HG03460 (cell line): ENCODE measurements around the gene SLC35A5.
A peak's percentile ranks its signal among the peaks of the same experiment; 100 is the strongest.

Experiments used
- ATAC-seq: cut with Tn5 transposase; IDR thresholded peaks from one replicate; pipeline ENCODE4 v1.9.1; 2021; ENCODE audit not compliant: unreplicated experiment

SLC35A5 gene

GRCh38 chr3:112569265-112569664 lies 7.4 kb downstream of the SLC35A5 start:
- ATAC-seq = no peak

GRCh38 chr3:112572701-112573100 lies 10.9 kb downstream of the SLC35A5 start:
- no peak for ATAC-seq

- ATAC-seq = no peak
Observed at GRCh38 chr3:112579232-112579631, 17.4 kb downstream of the SLC35A5 start.

DNA sequence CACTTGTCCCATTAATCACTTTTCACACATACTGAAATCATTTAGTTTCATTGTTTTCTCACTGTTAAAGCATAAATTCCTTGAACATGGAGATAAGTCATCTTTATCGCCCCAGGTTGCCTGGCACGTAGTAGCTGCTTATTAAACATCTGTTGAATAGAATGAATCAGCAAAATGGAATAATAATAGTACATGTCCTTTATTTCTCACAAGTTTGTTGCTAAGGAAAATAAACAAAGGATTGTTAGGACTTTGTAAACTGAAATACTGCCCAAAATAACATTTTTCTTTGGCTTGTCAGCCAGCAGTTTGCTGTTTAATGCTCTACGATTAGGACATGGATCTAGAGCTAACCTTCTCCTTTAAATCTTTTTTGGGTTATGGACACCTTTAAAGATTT lies 17.9 kb downstream of the SLC35A5 start:
- ATAC-seq = no peak

DNA sequence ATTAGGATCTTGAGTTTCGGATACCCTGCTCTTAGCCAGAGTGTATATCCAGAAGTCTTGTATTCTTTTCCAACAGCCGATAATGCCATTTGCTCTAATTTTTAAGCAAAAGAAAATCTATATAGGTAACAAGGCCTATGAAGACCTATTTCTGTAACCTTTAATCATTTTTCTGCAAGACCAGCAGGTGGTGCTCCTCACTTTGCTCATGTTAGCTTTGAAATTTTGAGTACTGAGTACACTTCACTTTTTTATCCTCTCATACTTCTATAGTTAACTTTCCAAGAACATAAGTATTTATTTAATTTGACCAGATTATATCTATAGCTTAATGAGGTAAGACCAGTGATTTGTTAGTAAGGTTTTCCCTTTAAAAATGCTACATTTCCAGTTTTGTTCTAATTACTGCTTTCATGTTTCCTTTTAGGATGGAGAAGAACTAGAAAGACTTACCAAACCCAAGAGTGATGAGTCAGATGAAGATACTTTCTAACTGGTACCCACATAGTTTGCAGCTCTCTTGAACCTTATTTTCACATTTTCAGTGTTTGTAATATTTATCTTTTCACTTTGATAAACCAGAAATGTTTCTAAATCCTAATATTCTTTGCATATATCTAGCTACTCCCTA lies 20.5 kb downstream of the SLC35A5 start:
- ATAC-seq = no peak

DNA sequence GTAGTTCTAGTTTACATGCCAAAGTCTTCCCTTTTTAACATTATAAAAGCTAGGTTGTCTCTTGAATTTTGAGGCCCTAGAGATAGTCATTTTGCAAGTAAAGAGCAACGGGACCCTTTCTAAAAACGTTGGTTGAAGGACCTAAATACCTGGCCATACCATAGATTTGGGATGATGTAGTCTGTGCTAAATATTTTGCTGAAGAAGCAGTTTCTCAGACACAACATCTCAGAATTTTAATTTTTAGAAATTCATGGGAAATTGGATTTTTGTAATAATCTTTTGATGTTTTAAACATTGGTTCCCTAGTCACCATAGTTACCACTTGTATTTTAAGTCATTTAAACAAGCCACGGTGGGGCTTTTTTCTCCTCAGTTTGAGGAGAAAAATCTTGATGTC lies 21.3 kb downstream of the SLC35A5 start:
- ATAC-seq = no peak

GRCh38 chr3:112585782-112586181 lies 23.9 kb downstream of the SLC35A5 start:
- ATAC-seq = no peak

DNA sequence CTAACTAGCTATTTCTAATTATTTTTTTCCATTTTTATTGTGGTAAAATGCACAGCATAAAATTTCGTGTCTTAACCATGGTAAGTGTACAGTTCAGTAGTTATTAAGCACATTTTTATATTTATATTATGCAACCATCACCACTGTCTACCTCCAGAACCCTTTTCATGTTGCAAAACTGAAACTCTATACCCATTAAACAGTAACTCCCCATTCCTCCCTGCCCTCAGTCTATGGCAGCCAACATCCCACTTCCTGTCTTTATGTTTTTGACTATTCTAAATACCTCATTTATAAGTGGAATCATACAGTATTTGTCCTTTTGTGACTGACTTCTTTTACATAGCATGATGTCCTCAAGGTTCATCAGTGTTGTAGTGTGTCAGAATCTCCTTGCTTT lies 25.5 kb downstream of the SLC35A5 start:
- no peak for ATAC-seq

DNA sequence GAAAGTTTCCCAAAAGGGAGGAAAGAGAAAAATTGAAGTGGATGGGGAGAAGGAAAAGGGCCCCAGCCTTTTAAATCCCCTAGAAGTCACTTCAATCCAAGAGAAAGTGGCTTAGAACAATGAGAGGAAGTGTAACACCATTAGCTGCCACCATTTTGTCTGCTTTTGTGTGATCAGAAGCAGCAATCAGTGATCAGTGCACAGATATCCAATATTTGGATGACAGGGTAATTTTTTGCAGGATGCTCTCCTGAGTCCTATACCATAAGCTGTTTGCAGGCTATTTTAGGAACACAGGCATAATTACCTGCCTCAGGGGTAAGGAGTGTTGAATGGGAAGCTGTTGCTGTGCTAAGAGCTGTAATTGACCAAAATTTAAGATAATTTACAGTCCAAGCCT lies 31.4 kb downstream of the SLC35A5 start:
- ATAC-seq = no peak

DNA sequence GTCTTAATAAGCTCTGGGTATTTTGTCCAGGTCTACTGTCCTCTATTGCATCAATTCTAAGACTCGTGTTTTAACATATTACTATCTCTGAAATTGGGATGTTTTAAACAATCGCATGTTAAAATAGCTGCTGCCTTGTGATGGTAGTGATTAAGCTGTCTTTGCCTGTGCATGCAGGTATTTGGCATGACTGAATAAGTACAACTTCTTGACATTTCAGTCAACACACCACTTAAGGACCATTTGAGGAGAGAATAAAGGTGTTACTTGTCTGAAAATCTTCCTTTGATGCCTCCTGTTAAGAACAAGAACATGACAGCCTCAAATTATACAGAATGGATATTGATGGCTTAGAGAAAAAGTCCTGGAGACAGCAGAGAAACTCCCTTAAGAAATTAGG lies 33.0 kb downstream of the SLC35A5 start:
- ATAC-seq = no peak

DNA sequence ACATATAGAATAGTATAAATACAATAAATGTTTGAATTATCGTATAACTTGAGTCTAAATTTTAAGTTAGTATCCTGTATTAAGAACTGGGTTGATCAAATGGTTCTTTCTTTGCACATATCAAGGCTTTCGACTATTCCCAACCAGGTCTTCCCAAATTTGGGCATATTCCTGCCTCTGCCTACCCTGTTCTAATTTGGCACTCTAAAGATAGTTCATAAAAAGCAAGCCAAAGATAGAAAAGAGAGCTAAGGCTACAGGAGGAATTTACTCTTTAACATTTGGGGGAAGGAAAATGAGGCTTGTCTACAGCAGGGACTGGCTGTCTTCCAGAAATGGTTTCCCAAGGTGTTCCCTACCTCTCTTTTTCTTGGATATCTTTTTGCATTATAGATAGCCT lies 36.1 kb downstream of the SLC35A5 start:
- no peak for ATAC-seq

DNA sequence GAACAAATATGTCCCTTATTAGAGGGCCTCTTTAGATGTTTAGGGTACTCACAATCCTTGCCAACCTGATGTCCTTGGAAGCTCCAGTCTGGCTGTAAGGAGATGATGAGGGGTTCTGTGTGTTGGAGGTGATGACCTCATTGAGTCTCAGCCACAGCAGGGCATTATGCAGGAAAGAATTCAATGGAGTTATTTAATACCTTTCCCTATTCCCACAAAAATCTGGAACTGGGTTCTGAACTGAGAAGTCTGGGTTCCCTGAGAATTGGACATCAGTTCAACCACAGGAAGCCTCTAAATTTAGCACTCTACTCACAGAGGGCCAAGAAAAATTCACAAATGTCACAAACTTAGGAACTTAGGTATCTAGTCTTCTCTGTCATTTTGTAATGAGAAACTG lies 36.9 kb downstream of the SLC35A5 start:
- ATAC-seq = no peak

GRCh38 chr3:112602217-112602838 lies 40.5 kb downstream of the SLC35A5 start:
- peak; percentile 80 for ATAC-seq

DNA sequence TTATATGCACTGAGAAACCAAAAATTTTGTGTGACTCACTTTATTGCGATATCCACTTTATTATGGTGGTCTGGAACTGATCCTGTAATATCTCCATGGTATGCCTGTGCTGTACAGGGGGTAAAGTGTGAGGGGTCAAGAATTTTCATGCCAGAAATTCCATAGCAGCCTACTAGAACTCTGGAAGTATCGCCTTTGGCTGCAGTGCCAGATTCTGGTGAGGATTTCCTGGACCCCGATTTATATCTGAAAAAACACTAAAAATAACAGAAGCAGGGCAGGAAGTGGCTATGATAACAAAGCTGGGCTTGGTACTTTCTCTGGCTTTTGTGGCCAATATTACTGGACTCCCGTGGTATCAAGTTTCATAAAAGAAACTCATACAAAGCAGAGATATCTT lies 42.7 kb downstream of the SLC35A5 start:
- no peak for ATAC-seq

- ATAC-seq = no peak
Observed at GRCh38 chr3:112605285-112605684, 43.4 kb downstream of the SLC35A5 start.

GRCh38 chr3:112606098-112606497 lies 44.3 kb downstream of the SLC35A5 start:
- ATAC-seq = no peak

GRCh38 chr3:112607863-112608262 lies 46.0 kb downstream of the SLC35A5 start:
- ATAC-seq = no peak

- ATAC-seq = no peak
Observed at GRCh38 chr3:112610121-112610520, 48.3 kb downstream of the SLC35A5 start.

DNA sequence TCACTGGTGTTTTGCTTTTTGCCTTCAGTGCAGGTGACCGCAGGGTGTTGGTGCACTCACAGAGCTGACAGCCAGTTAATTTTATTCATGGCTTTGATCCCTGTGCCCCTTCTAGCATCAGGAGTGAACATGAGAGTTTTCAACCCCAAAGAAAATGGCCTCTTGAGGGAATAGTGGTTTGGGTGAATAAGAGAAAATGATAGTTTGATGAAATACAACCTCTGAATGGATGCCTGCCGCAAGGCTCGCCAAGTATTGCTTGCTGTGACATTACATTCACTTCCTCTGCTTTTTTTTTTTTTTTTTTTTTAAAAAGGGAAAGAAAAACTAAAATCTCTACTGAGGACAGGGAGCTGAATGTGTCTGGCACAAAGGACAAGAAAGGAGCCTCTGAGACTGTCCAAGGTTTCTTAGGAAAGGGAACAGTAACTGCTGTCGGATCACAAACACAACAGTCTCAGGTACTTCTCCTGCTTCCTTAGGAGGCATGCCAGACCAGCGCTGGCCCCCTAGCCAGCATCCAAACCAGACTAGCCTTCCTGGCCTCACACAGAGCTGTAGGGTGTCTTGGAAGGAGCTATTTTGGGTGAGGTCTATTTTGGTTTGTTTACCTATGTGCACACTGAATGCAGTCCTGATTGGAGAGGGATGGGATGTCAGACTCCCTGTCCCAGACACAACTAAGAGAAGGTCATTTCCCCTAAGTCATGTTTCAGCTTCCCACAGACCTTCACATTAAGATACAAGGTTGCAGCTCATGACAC lies 50.1 kb downstream of the SLC35A5 start:
- ATAC-seq = no peak

DNA sequence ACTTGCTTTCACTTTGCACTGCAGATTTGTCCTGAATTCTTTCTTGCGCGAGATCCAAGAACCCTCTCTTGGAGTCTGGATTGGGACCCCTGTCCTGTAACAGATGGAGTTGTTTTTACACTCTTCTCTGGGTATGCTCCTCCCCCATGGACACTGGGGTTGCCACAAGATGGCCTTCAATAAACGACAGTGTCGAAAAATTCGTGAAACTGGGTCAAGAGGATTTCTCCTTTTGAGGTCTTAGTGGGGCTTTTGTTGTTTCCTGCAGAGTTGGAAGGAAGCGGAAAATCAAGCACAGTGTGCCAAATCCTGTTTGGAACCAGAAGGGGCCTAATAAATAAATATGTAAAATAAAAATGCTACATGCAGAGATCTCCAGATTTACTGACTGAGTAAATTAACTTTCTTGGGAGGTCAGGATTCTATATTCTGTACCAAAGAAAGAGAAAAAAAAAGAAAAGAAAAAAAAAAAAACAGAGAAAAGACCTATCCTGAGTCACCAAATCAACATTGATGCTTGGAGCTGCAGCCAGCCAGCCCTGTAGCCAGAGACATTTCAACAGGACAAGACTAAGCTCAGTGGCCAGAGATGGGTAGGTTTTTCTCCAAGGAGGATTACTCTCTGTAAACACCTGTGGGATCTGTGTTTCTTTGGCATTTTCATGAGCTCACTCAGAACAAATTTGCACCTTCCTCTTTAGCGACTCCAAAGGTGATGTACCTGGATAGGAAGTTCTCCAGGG lies 54.3 kb downstream of the SLC35A5 start:
- ATAC-seq = no peak

DNA sequence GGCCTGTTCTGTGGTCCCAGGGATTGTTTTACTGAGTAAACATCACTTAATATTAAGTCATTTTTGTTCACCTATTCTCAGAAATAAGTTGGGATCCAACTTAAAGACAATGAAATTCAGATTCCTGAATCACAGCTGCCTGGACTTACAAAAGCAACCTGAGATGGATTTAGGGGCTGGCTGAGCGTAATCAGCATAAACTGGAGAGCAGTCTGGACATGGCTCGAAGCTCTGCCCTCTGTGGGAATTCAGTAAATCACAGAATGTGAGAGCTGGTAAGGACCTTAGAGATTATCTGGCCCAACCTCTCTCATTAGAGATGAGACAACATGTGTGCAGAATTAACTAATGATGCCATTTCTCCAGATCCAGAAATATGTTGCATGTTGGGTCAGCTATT lies 55.4 kb downstream of the SLC35A5 start:
- no peak for ATAC-seq

GRCh38 chr3:112619295-112619694 lies 57.5 kb downstream of the SLC35A5 start:
- no peak for ATAC-seq
